Body of pancreas (tissue), 4 donors: ENCODE measurements around the gene FRMD4B.

Source experiments
- POLR2A ChIP-seq, 3 donors: fragments of 450-650 bp; IDR thresholded peaks; one replicate each; pipeline ENCODE4 v1.6.1; 2016; ENCODE audit warnings: antibody characterized with exemption in 3 of 3, mild to moderate bottlenecking in 2 of 3
- TF ChIP-seq, protein P1 (sequence below), 7 experiments: fragments of 450-650 bp in 4 of 7; fragments of 200-600 bp in 3 of 7; sonication (generic) in 3 of 7; IDR thresholded peaks; one replicate each; pipeline ENCODE4 v1.5.1; 2016 to 2019; ENCODE audit warnings: antibody characterized with exemption in 7 of 7

DNA sequence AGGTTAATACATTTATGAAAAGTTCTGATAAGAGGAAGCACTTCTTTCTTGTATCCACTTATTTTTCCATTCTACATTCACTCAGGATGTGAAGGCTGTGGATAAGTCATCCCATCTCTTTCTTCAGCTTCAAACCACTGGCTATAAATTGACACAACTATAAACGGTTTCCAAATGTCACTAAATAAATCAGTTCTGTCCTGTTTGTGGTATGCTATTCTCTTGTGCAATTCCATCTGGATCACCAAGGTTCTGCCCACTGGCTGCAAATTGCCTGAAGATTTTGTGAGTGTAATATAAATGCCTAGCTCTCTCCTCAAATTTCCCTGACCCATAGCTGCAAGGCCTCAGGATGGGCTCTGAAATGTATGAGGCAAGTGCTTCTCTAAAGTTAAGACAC, 256.4 kb downstream of the FRMD4B start:
- TF ChIP-seq, protein P1, sequence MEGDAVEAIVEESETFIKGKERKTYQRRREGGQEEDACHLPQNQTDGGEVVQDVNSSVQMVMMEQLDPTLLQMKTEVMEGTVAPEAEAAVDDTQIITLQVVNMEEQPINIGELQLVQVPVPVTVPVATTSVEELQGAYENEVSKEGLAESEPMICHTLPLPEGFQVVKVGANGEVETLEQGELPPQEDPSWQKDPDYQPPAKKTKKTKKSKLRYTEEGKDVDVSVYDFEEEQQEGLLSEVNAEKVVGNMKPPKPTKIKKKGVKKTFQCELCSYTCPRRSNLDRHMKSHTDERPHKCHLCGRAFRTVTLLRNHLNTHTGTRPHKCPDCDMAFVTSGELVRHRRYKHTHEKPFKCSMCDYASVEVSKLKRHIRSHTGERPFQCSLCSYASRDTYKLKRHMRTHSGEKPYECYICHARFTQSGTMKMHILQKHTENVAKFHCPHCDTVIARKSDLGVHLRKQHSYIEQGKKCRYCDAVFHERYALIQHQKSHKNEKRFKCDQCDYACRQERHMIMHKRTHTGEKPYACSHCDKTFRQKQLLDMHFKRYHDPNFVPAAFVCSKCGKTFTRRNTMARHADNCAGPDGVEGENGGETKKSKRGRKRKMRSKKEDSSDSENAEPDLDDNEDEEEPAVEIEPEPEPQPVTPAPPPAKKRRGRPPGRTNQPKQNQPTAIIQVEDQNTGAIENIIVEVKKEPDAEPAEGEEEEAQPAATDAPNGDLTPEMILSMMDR (IDR thresholded peaks at IDR 0.05): no peak
- no peak for TF ChIP-seq POLR2A (IDR thresholded peaks at IDR 0.05)
